Measurements from ENCODE around the gene TNFRSF18.

Gene TNFRSF18

DNA sequence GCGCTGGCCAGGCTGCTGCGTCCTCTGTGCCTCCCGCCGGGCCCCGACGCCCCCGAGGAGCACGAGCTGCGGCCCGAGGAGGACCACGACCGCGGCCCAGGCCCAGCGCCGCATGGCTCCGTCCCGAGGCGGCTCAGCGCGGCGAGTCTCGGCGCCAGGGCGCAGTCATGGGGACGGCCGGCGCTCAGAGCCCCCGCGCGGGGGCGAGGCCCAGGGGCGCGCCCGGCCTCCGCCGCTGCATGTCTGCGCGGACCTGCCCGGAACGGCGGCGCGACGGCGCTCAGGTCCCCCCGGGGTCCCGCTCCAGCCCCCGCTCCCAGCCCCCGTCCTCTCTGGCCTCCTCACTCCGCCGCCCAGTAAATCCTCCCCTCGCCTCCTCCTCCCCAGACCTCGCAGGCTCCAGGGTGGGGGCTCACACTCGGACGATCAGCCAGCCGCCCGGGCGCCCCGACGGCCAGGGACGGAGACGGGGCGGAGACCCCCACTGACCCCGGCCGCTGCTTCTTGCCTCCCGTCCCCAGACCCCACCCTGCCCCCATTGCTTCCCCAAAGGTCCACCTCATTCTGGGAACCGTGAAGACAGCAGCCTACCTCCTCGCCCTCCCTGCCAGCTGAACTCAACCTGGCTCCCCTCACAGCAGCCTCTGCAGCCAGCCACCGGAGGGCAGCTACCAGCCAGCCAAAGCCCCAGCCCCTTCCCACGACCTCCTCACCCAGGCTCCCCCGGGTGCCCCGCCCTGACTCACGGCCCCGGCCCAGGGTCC is 40.4 kb upstream of the TNFRSF18 start, which contains the start of gene C1QTNF12:
C1QTNF12 (minus strand) TSS at position 146 of the 764 bp plus-strand sequence; CDS start at position 114, 32 bp downstream.
- DNase-seq (ENCODE audit: insufficient read length, low spot score) (no peak), FAIRE-seq (no peak)
- TF ChIP-seq PAX5 (IDR thresholded peaks at IDR 0.05; ENCODE audit: insufficient read depth, low read length, severe bottlenecking) (no peak), SPI1 (IDR thresholded peaks at IDR 0.05; ENCODE audit: low read depth, low read length) (no peak), POLR2AphosphoS5 (IDR thresholded peaks at IDR 0.05; ENCODE audit: low read depth, low read length) (no peak), POU2F2 (IDR thresholded peaks at IDR 0.05; ENCODE audit: low read depth, low read length) (no peak), POLR2A (IDR thresholded peaks at IDR 0.05; ENCODE audit: low read depth, low read length) (no peak), TAF1 (IDR thresholded peaks at IDR 0.05; ENCODE audit: low read depth, low read length) (no peak)

DNA sequence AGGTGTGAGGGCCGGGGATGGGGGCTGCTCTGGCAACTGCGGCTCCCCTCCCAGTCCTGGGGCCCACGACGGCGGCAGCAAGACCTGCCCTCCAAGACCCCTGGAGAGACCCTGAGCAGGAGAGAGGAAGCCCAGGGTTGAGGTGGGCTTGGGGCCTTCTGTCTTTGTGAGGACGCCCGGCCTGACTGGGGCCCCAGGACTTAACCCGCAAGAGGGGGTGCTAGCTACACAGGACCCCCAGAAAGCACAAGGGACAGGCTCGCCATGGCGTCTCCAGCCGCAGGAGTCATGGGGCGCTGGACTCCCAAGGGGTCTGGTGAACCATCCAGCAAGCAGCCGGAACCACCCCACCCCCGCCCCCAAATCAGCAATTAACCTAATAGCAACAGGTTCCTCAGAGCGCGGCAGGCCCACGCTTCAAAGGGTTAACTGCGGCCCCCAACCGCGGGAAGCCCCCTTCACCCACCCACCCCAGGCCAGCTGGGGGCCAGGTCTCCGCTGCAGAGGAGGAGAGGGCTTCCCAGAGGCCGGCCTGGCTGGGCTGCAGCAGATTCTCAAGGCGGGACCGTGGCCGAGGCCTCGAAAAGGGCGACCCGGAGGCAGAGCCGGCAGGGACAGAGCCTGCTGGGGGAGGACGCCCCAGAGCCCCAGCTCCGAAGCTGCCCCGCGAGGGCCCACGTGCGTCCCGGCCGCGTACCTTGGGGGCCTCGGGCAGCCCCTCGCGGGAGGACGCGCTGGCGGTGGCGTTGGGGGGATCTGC is 39.6 kb upstream of the TNFRSF18 start:
- TF ChIP-seq POU2F2 (IDR thresholded peaks at IDR 0.05; ENCODE audit: low read depth, low read length), result no peak
- TF ChIP-seq TAF1 (IDR thresholded peaks at IDR 0.05; ENCODE audit: low read depth, low read length), result no peak
- no peak for TF ChIP-seq PAX5 (IDR thresholded peaks at IDR 0.05; ENCODE audit: insufficient read depth, low read length, severe bottlenecking)
- TF ChIP-seq SPI1 (IDR thresholded peaks at IDR 0.05; ENCODE audit: low read depth, low read length), result no peak
- FAIRE-seq (no peak), DNase-seq (ENCODE audit: insufficient read length, low spot score) (no peak)

DNA sequence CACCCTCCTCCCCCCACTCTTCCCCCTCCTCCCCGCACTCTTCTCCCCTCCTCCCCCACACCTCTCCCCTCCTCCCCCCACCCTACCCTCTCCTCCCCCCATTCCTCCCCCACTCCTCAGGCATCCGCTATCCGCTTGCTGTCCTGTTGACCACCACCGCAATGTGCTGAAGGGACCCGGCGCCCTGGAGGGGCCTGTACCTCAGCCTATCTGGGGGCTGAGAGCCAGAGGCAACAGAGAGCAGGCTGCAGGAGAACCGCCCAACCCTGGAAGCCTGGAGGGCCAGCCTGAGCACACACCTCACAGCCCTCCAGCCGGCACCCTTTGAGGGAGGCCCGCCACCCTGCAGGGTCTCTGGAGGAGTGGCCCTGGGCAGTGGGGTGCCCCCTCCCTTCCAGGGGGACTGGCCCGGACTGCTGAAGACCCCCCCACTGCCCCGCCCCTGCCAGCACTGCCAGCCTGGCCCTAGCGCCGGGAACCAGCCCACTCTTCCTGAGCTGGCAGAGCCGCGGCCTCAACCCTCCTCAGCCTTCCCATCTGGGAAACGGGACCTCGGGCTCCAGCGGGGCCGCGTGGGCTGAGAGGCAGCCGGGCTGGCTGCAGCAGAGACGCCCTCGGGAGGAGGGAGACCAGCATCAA is 38.9 kb upstream of the TNFRSF18 start:
- TF ChIP-seq SPI1 (IDR thresholded peaks at IDR 0.05; ENCODE audit: low read depth, low read length) (no peak), PAX5 (IDR thresholded peaks at IDR 0.05; ENCODE audit: insufficient read depth, low read length, severe bottlenecking) (no peak), TAF1 (IDR thresholded peaks at IDR 0.05; ENCODE audit: low read depth, low read length) (no peak), POLR2A (IDR thresholded peaks at IDR 0.05; ENCODE audit: low read depth, low read length) (no peak), POLR2AphosphoS5 (IDR thresholded peaks at IDR 0.05; ENCODE audit: low read depth, low read length) (no peak), POU2F2 (IDR thresholded peaks at IDR 0.05; ENCODE audit: low read depth, low read length) (no peak)
- no peak for DNase-seq (ENCODE audit: insufficient read length, low spot score)
- no peak for FAIRE-seq

DNA sequence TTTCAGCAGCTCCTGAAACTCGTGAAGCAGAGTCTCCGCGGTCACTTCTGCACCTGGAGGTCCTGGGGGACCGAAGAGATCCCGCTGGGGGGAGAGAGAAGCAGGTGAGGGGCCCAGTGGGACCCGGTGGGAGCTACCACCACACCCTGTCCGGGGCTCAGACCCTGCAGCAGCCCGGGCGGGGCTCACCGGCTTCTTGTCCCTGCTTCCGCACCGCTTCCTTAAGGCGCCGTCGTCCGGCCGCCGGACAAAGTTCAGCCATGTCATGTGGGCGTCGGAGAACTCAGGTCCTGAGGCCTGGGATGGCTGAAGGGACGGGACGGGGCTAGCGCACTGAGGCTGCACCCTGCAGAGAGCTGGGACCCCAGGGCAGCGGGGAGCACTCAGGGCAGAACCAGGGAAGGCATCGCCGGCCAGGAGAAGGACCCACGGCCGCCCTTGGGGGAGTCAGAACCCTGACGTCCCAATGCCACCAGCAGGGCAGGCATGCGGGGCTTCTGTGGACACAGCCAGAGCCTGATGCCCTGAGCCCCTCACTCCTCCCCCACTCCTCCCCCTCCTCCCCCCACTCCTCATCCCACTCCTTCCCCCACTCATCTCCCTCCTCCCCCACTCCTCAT is 37.9 kb upstream of the TNFRSF18 start:
- no peak for FAIRE-seq
- no peak for TF ChIP-seq POLR2AphosphoS5 (IDR thresholded peaks at IDR 0.05; ENCODE audit: low read depth, low read length)
- no peak for TF ChIP-seq TAF1 (IDR thresholded peaks at IDR 0.05; ENCODE audit: low read depth, low read length)
- TF ChIP-seq SPI1 (IDR thresholded peaks at IDR 0.05; ENCODE audit: low read depth, low read length), result no peak
- TF ChIP-seq PAX5 (IDR thresholded peaks at IDR 0.05; ENCODE audit: insufficient read depth, low read length, severe bottlenecking), result no peak
- no peak for TF ChIP-seq POU2F2 (IDR thresholded peaks at IDR 0.05; ENCODE audit: low read depth, low read length)
- no peak for TF ChIP-seq POLR2A (IDR thresholded peaks at IDR 0.05; ENCODE audit: low read depth, low read length)

DNA sequence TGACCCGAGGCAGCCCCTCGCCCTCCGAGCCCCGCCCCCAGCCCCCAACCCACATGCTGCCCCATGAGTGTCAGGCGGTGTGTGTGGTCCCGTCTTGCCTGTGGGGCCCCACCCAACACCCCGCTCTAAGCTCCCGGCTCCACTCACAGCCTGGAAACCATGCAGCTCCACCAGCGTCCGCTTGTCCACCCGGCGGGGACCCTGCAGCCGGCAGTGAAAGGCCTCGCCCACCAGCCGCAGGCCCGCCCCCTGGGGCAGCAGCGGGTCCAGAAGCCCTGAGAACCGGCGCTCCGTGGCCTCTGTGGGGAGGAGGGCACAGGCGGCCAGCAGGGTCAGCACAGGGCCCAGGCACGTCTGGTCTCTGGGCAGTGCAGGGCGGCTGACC is 37.4 kb upstream of the TNFRSF18 start:
- no peak for FAIRE-seq
- no peak for DNase-seq (ENCODE audit: insufficient read length, low spot score)
- TF ChIP-seq POLR2A (IDR thresholded peaks at IDR 0.05; ENCODE audit: low read depth, low read length) (no peak), POU2F2 (IDR thresholded peaks at IDR 0.05; ENCODE audit: low read depth, low read length) (no peak), SPI1 (IDR thresholded peaks at IDR 0.05; ENCODE audit: low read depth, low read length) (no peak), TAF1 (IDR thresholded peaks at IDR 0.05; ENCODE audit: low read depth, low read length) (no peak), PAX5 (IDR thresholded peaks at IDR 0.05; ENCODE audit: insufficient read depth, low read length, severe bottlenecking) (no peak), POLR2AphosphoS5 (IDR thresholded peaks at IDR 0.05; ENCODE audit: low read depth, low read length) (no peak)

More for the DNA sequence above, 37.9 kb upstream of the TNFRSF18 start:
- DNase-seq (ENCODE audit: insufficient read length, low spot score), result no peak

DNA sequence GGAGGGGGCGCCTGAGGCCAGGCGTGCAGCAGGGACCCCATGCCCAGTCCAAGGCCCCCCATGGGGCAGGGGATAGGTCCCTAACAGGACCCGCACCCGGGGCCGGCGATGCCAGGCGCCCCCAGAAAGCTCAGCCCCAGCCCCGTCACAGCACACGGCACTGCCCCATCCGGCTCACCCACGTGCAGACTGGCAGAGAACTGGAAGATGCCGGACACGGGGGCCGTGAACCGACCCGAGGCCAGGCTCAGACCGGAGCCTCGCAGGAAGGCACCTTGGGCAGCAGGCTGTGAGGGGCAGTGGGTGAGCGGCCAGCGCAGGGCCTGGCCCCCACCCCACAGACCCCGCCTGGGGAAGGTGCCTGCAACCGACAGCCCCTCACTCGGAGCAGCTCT is 36.9 kb upstream of the TNFRSF18 start:
- DNase-seq (ENCODE audit: insufficient read length, low spot score), result no peak
- no peak for FAIRE-seq
- no peak for TF ChIP-seq PAX5 (IDR thresholded peaks at IDR 0.05; ENCODE audit: insufficient read depth, low read length, severe bottlenecking)
- no peak for TF ChIP-seq POLR2A (IDR thresholded peaks at IDR 0.05; ENCODE audit: low read depth, low read length)
- TF ChIP-seq POU2F2 (IDR thresholded peaks at IDR 0.05; ENCODE audit: low read depth, low read length), result no peak
- TF ChIP-seq POLR2AphosphoS5 (IDR thresholded peaks at IDR 0.05; ENCODE audit: low read depth, low read length), result no peak
- no peak for TF ChIP-seq SPI1 (IDR thresholded peaks at IDR 0.05; ENCODE audit: low read depth, low read length)
- no peak for TF ChIP-seq TAF1 (IDR thresholded peaks at IDR 0.05; ENCODE audit: low read depth, low read length)

DNA sequence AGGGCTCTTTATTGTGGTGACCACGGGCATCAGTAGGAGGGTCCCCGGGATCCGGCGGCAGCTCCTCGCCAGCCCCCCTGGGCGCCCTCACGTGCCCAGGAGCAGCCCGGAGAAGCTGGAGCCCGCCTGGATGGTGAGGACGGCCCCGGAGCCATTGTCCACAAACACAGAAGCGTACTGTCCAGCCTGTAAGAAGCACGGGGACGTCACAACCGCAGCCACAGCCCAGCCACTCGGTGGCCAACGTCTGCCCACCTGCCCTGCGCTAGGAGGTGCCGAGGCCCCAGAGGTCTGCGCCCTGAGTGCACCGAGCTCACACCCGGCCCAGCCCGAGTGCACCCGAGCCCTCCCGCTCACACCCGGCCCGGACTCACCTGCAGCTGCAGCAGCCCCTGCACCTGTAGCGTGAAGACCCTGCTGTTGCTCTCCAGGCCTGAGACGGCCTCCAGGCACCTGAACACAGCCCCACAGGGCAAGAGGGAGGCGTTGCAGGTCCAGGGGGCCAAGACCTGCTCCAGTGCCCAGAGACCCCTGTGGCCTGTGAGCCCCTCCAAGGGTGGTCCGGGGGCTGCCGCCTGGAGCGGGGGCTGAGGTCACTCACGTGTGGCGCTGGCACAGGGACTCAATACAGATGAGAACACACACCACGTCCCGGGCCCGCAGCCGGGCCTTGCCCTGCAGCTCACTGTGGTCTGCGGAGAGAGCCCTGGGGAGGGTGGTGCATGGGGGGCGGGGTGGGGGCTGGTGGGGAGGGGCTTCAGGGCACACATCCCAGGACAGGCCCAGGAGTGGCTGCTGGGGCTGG is 36.3 kb upstream of the TNFRSF18 start:
- TF ChIP-seq POLR2A (IDR thresholded peaks at IDR 0.05; ENCODE audit: low read depth, low read length), result no peak
- TF ChIP-seq PAX5 (IDR thresholded peaks at IDR 0.05; ENCODE audit: insufficient read depth, low read length, severe bottlenecking), result no peak
- TF ChIP-seq POLR2AphosphoS5 (IDR thresholded peaks at IDR 0.05; ENCODE audit: low read depth, low read length), result no peak
- no peak for TF ChIP-seq TAF1 (IDR thresholded peaks at IDR 0.05; ENCODE audit: low read depth, low read length)
- no peak for TF ChIP-seq SPI1 (IDR thresholded peaks at IDR 0.05; ENCODE audit: low read depth, low read length)
- TF ChIP-seq POU2F2 (IDR thresholded peaks at IDR 0.05; ENCODE audit: low read depth, low read length), result no peak
- DNase-seq (ENCODE audit: insufficient read length, low spot score) (no peak), FAIRE-seq (no peak)

DNA sequence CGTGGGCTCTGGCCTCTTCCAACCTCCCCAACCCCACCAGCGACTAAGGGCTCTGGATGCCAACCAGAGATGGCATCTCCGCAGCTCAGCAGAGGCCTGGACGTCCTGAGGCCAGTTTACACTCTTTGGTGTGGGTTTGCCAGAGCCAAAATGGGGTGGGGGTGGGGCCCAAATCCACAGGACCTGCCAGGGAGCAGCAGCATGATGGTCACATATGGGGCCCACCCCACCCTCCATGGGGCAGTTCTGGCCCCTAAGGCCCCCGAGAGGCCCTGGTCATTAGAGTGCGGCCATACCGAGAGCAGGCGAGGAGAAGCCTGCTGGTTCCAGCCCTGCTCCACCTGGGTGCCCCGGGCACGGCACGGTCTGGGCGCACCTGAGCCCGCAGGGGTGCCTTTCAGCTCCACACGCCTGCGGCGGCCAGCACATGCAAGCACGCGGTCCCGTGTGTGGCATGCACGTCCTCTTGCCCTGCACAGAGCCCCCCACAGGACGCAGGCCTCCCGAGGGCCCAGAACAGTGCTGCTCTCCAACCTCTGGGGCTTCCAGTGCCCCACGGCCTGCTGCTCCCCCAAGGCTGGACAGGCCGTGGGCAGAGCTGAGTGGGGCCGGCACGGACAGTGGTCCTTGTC is 35.3 kb upstream of the TNFRSF18 start:
- no peak for TF ChIP-seq POLR2AphosphoS5 (IDR thresholded peaks at IDR 0.05; ENCODE audit: low read depth, low read length)
- TF ChIP-seq PAX5 (IDR thresholded peaks at IDR 0.05; ENCODE audit: insufficient read depth, low read length, severe bottlenecking), result no peak
- no peak for TF ChIP-seq POLR2A (IDR thresholded peaks at IDR 0.05; ENCODE audit: low read depth, low read length)
- TF ChIP-seq SPI1 (IDR thresholded peaks at IDR 0.05; ENCODE audit: low read depth, low read length), result no peak
- no peak for TF ChIP-seq POU2F2 (IDR thresholded peaks at IDR 0.05; ENCODE audit: low read depth, low read length)
- TF ChIP-seq TAF1 (IDR thresholded peaks at IDR 0.05; ENCODE audit: low read depth, low read length), result no peak
- no peak for FAIRE-seq
- DNase-seq (ENCODE audit: insufficient read length, low spot score), result no peak

All from GM12891 (cell line).